Spleen (tissue), 11 donors: Measurements from ENCODE around the gene FADS3. TPM values are rescaled to one million over a fixed set of nuclear protein-coding genes. Genes with fewer than 3 reads are reported as not detected.

Source experiments
- DNase-seq: peaks from one replicate; pipeline ENCODE4 v3.0.0-alpha.2; 2020
- H3K27ac ChIP-seq, 8 donors: fragments of 200-600 bp; sonication (generic) in 7 of 8; 1 replicate in 4 of 8; 2 replicates in 4 of 8; pipeline versions ENCODE4 v1.5.0 to v1.8.0; 2016 to 2021; ENCODE audit warnings: inconsistent platforms in 4 of 8, mild to moderate bottlenecking in 4 of 8, moderate library complexity in 1 of 8
- H3K27me3 ChIP-seq, 7 donors: fragments of 200-600 bp; sonication (generic) in 6 of 7; replicated peaks in 1 of 7; 1 replicate in 4 of 7; 2 replicates in 3 of 7; pipeline versions ENCODE4 v1.5.0 to v1.8.0; 2016 to 2021; ENCODE audit warnings: inconsistent platforms in 3 of 7, mild to moderate bottlenecking in 1 of 7
- H3K36me3 ChIP-seq, 6 donors: fragments of 200-600 bp; sonication (generic) in 5 of 6; 1 replicate in 4 of 6; 2 replicates in 2 of 6; pipeline versions ENCODE4 v1.5.0 to v1.8.0; 2016 to 2021; ENCODE audit warnings: inconsistent platforms in 2 of 6
- H3K4me1 ChIP-seq, 6 donors: fragments of 200-600 bp; sonication (generic) in 5 of 6; 1 replicate in 3 of 6; 2 replicates in 3 of 6; pipeline versions ENCODE4 v1.5.0 to v1.8.0; 2016 to 2021; ENCODE audit warnings: inconsistent platforms in 3 of 6
- H3K4me3 ChIP-seq, 8 donors: fragments of 200-600 bp; sonication (generic) in 7 of 8; 1 replicate in 4 of 8; 2 replicates in 4 of 8; pipeline versions ENCODE4 v1.5.0 to v1.8.0; 2016 to 2021; ENCODE audit warnings: inconsistent platforms in 4 of 8, mild to moderate bottlenecking in 4 of 8, moderate library complexity in 2 of 8
- H3K9me3 ChIP-seq, 8 donors: fragments of 200-600 bp; sonication (generic) in 7 of 8; 1 replicate in 4 of 8; 2 replicates in 4 of 8; pipeline versions ENCODE4 v1.5.0 to v1.8.0; 2016 to 2021; ENCODE audit warnings: inconsistent platforms in 4 of 8
- POLR2A ChIP-seq, 3 donors: fragments of 450-650 bp; IDR thresholded peaks; one replicate each; pipeline ENCODE4 v1.5.1; 2017; ENCODE audit warnings: antibody characterized with exemption in 3 of 3, mild to moderate bottlenecking in 1 of 3
- POLR2AphosphoS5 ChIP-seq, 3 donors: sonication (generic); formaldehyde crosslinking; IDR thresholded peaks; one replicate each; pipeline ENCODE4 v1.5.1; 2017; ENCODE audit warnings: antibody characterized with exemption in 3 of 3
- WGBS, 5 donors: extraction: QIAGEN DNeasy Blood & Tissue Kit in 3 of 5; methylation state at CpG; one replicate each; pipeline versions ENCODE4 v1.1.5 to v1.1.7; 2013 to 2018; 5-methylcytosine and 5-hydroxymethylcytosine counted together
- intact Hi-C: fragments of 100-400 bp; cut with DNase I; formaldehyde crosslinking; loops from one replicate; pipeline ENCODE4 v1.15.0; 2023; ENCODE audit warnings: low total_unique reads
- polyA plus RNA-seq, 3 donors: library from polyadenylated mRNA; stranded (reverse); fragments of 200-250 nt; gene quantifications; one replicate each; pipeline ENCODE4 v1.2.1, GENCODE V29; 2013
- total RNA-seq, 7 donors: library from RNA; depleted of rRNA in 3 of 7; stranded (reverse); fragments of >200 nt in 3 of 7; fragmentation: NEBNext Ultra II Directional in 4 of 7; extraction: Animal tissue kit (Norgen Biotek cat#: 25700) in 4 of 7; gene quantifications; one replicate each; pipeline versions ENCODE4 v1.1.0 to v1.2.1, GENCODE V29; 2016 to 2021
- TF ChIP-seq, protein P1 (sequence below), 11 experiments: fragments of 200-600 bp in 7 of 11; fragments of 450-650 bp in 4 of 11; sonication (generic) in 4 of 11; IDR thresholded peaks in 8 of 11; conservative IDR thresholded peaks in 3 of 11; 1 replicate in 7 of 11; 2 replicates in 4 of 11; pipeline versions ENCODE4 v1.4.0 to v1.8.0; 2016 to 2021; ENCODE audit warnings: antibody characterized with exemption in 11 of 11, inconsistent platforms in 4 of 11, mild to moderate bottlenecking in 1 of 11
- donor health status: healthy with polysubstance abuse.
- donor health status: DM: no; HTN: no; CAD: no; lungs with moderate emphysema.
- donor health status: DM: no; HTN: no; CAD: no.
- donor health status: Bipolar disorder and iron deficiency.
- donor health status: healthy.
- donor health status: DM: no; HTN: no; CAD: no.
- donor health status: DM: yes; HTN: yes; CAD: no.

The FADS3 gene
- total and polyA plus RNA-seq, 10 donors: 26.3 to 63.6 (median 38.5) TPM

DNA sequence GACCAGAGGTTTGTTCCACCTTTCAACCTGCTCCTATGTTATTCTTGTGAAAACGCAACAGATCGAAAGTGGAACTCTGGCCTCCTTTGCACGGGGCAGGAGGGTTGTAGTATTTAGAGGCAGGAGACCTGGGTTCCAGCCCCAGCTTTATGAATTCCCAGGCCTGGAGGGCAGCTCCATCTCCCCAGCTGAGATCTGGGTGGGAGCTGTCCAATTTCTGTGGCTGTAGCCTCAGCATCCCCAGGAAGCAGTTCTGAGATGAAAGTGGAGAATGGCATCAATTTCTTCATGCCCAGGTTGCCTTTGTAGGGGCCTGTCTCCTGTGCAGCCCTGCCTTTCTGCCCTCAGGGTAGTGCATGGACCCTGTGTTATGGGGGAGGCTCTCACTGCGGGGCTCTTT, 59.1 kb downstream of the FADS3 start:
- TF ChIP-seq, protein P1, sequence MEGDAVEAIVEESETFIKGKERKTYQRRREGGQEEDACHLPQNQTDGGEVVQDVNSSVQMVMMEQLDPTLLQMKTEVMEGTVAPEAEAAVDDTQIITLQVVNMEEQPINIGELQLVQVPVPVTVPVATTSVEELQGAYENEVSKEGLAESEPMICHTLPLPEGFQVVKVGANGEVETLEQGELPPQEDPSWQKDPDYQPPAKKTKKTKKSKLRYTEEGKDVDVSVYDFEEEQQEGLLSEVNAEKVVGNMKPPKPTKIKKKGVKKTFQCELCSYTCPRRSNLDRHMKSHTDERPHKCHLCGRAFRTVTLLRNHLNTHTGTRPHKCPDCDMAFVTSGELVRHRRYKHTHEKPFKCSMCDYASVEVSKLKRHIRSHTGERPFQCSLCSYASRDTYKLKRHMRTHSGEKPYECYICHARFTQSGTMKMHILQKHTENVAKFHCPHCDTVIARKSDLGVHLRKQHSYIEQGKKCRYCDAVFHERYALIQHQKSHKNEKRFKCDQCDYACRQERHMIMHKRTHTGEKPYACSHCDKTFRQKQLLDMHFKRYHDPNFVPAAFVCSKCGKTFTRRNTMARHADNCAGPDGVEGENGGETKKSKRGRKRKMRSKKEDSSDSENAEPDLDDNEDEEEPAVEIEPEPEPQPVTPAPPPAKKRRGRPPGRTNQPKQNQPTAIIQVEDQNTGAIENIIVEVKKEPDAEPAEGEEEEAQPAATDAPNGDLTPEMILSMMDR (IDR thresholded peaks at IDR 0.05 in 8 of 11, conservative IDR thresholded peaks at IDR 0.05 in 3 of 11): no peak
- TF ChIP-seq POLR2A (IDR thresholded peaks at IDR 0.05): no peak
- TF ChIP-seq POLR2AphosphoS5 (IDR thresholded peaks at IDR 0.05): no peak
- intact Hi-C loops: no loop called here
- no peak for DNase-seq
- H3K4me1 ChIP-seq: peaks cover 20 to 95% (median 44%) of the 10 kb centered on the region in 6 donors
- H3K27me3 ChIP-seq: peaks cover 0 to 28% (median 6%) of the 10 kb centered on the region in 7 donors
- WGBS, 5 donors: 85 to 92% (median 90%) methylated on average over 3 to 4 of the region's 4 CpGs
- H3K36me3 ChIP-seq: no peaks in the 10 kb centered on the region
- no peak overlapping the region for H3K4me3 ChIP-seq
- peak overlapping the region in 2 of 8 donors; percentile 84 to 88 for H3K27ac ChIP-seq
- H3K9me3 ChIP-seq: no peaks in the 10 kb centered on the region

- H3K27ac ChIP-seq: peak overlapping the region in 4 of 8 donors; percentile 7 to 88 (median 48)
- H3K4me3 ChIP-seq: no peak overlapping the region
- H3K36me3 ChIP-seq: no peaks in the 10 kb centered on the region
- 46 to 59% (median 53%) methylated on average over 8 of the region's 8 CpGs for WGBS, 5 donors
- no peak for TF ChIP-seq POLR2A (IDR thresholded peaks at IDR 0.05)
- TF ChIP-seq POLR2AphosphoS5 (IDR thresholded peaks at IDR 0.05): no peak
- TF ChIP-seq, protein P1 (IDR thresholded peaks at IDR 0.05 in 8 of 11, conservative IDR thresholded peaks at IDR 0.05 in 3 of 11): no peak
- peaks cover 20 to 91% (median 45%) of the 10 kb centered on the region in 6 donors for H3K4me1 ChIP-seq
- no peak for DNase-seq
- H3K9me3 ChIP-seq: no peaks in the 10 kb centered on the region
- intact Hi-C loops: no loop called here
- H3K27me3 ChIP-seq: peaks cover 0 to 28% (median 6%) of the 10 kb centered on the region in 7 donors
These were observed 60.9 kb downstream of the FADS3 start for GRCh38 chr11:61830237-61831105.

GRCh38 chr11:61829806-61830205, 61.5 kb downstream of the FADS3 start:
- intact Hi-C loops: no loop called here
- TF ChIP-seq, protein P1 (IDR thresholded peaks at IDR 0.05 in 8 of 11, conservative IDR thresholded peaks at IDR 0.05 in 3 of 11): no peak
- TF ChIP-seq POLR2A (IDR thresholded peaks at IDR 0.05) (no peak), POLR2AphosphoS5 (IDR thresholded peaks at IDR 0.05) (no peak)
- Histone ChIP-seq H3K27ac (peak overlapping the region in 4 of 8 donors; percentile 7 to 88 (median 46)), H3K36me3 (no peaks in the 10 kb centered on the region), H3K9me3 (no peaks in the 10 kb centered on the region), H3K27me3 (peaks cover 0 to 28% (median 6%) of the 10 kb centered on the region in 7 donors), H3K4me1 (peaks cover 16 to 85% (median 38%) of the 10 kb centered on the region in 6 donors), H3K4me3 (no peak overlapping the region)
- WGBS, 5 donors: 87 to 93% (median 89%) methylated on average over 4 of the region's 4 CpGs
- no peak for DNase-seq
